CD4-positive, alpha-beta T cell treated with Interleukin-1 beta for 1 hour (primary cell): ENCODE data around the gene FIBP.

Experiments used
- DNase-seq, 2 donors: peaks; one replicate each; pipeline ENCODE4 v3.0.0-alpha.2; 2020 to 2022

FIBP gene

GRCh38 chr11:65887723-65888162 is 528 bp downstream of the FIBP start:
- no peak for DNase-seq

- no peak for DNase-seq
Measured at GRCh38 chr11:65886826-65887722, 1.2 kb downstream of the FIBP start.

- no peak for DNase-seq
Measured at GRCh38 chr11:65885808-65886536, 2.3 kb downstream of the FIBP start.

GRCh38 chr11:65885231-65885630 is 3.0 kb downstream of the FIBP start:
- DNase-seq = no peak

- peak; percentile 84 to 87 for DNase-seq
Measured at GRCh38 chr11:65884716-65885092, 3.6 kb downstream of the FIBP start.

- no peak for DNase-seq
Measured at GRCh38 chr11:65883786-65884715, 4.2 kb downstream of the FIBP start.

GRCh38 chr11:65883058-65883761 is 5.1 kb downstream of the FIBP start:
- DNase-seq = no peak

GRCh38 chr11:65882120-65883057 is 5.9 kb downstream of the FIBP start:
- DNase-seq = no peak

- DNase-seq = peak in 1 of 2 donors; percentile 35
Measured at GRCh38 chr11:65880844-65881421, 7.3 kb downstream of the FIBP start.

- DNase-seq = no peak
Measured at GRCh38 chr11:65880027-65880426, 8.2 kb downstream of the FIBP start.

- peak; percentile 52 to 61 for DNase-seq
Measured at GRCh38 chr11:65879617-65880016, 8.7 kb downstream of the FIBP start, which contains the start of gene CTSW. CTSW (plus strand) TSS chr11:65879837; CDS start chr11:65879855, 18 bp downstream.

GRCh38 chr11:65873318-65874156 is 14.7 kb downstream of the FIBP start:
- peak; percentile 95 to 97 for DNase-seq

- no peak for DNase-seq
Measured at GRCh38 chr11:65872586-65873317, 15.5 kb downstream of the FIBP start, which contains the start of gene EFEMP2. EFEMP2 (minus strand) TSS chr11:65872800; CDS start chr11:65872354, 446 bp downstream.

GRCh38 chr11:65871811-65872548 is 16.3 kb downstream of the FIBP start:
- DNase-seq = no peak

GRCh38 chr11:65870706-65871681 is 17.3 kb downstream of the FIBP start:
- DNase-seq = no peak

- DNase-seq = no peak
Measured at GRCh38 chr11:65870307-65870658, 18.0 kb downstream of the FIBP start.
